Ectodermal cell (in vitro differentiated cells): Measurements from ENCODE around the gene SH3GL3. TPM values are rescaled to one million over a fixed set of nuclear protein-coding genes. Genes with fewer than 3 reads are reported as not detected.

ENCODE experiments used
- H3K27ac ChIP-seq: 2 replicates; pipeline ENCODE4 v1.7.0; 2013; ENCODE audit warnings: mild to moderate bottlenecking, low read depth, low read length; ENCODE audit not compliant: insufficient read depth, poor library complexity, severe bottlenecking
- H3K27me3 ChIP-seq: 2 replicates; pipeline ENCODE4 v1.7.0; 2013; ENCODE audit warnings: mild to moderate bottlenecking, low read length; ENCODE audit not compliant: insufficient read depth, control insufficient read depth, poor library complexity, severe bottlenecking
- H3K36me3 ChIP-seq: one replicate; pipeline ENCODE4 v1.7.0; 2013; ENCODE audit warnings: low read length; ENCODE audit not compliant: control insufficient read depth, insufficient read depth
- H3K4me1 ChIP-seq: one replicate; pipeline ENCODE4 v1.7.0; 2013; ENCODE audit warnings: low read length; ENCODE audit not compliant: control insufficient read depth, insufficient read depth
- H3K4me3 ChIP-seq: 2 replicates; pipeline ENCODE4 v1.7.0; 2013; ENCODE audit warnings: low read depth, low read length, control low read depth; ENCODE audit not compliant: insufficient read depth
- H3K9me3 ChIP-seq: 2 replicates; pipeline ENCODE4 v1.7.0; 2013; ENCODE audit warnings: mild to moderate bottlenecking, low read length, moderate library complexity; ENCODE audit not compliant: control insufficient read depth
- WGBS, 2 experiments: methylation state at CpG; one replicate each; pipeline ENCODE4 v1.1.7; 2013; ENCODE audit warnings: missing lambda C conversion rate in 2 of 2; 5-methylcytosine and 5-hydroxymethylcytosine counted together
- polyA plus RNA-seq, 4 experiments: library from polyadenylated mRNA; stranded (reverse); fragments of 50-300 nt; gene quantifications; one replicate each; pipeline ENCODE4 v1.2.3, GENCODE V29; 2013

The SH3GL3 gene, protein sequence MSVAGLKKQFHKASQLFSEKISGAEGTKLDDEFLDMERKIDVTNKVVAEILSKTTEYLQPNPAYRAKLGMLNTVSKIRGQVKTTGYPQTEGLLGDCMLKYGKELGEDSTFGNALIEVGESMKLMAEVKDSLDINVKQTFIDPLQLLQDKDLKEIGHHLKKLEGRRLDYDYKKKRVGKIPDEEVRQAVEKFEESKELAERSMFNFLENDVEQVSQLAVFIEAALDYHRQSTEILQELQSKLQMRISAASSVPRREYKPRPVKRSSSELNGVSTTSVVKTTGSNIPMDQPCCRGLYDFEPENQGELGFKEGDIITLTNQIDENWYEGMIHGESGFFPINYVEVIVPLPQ
- polyA plus RNA-seq (2013, experiment 1 of 4), result 2.4 TPM
- 3.3 TPM for polyA plus RNA-seq (2013, experiment 2 of 4)
- 3.7 TPM for polyA plus RNA-seq (2013, experiment 3 of 4)
- polyA plus RNA-seq (2013, experiment 4 of 4), result 3.1 TPM

DNA sequence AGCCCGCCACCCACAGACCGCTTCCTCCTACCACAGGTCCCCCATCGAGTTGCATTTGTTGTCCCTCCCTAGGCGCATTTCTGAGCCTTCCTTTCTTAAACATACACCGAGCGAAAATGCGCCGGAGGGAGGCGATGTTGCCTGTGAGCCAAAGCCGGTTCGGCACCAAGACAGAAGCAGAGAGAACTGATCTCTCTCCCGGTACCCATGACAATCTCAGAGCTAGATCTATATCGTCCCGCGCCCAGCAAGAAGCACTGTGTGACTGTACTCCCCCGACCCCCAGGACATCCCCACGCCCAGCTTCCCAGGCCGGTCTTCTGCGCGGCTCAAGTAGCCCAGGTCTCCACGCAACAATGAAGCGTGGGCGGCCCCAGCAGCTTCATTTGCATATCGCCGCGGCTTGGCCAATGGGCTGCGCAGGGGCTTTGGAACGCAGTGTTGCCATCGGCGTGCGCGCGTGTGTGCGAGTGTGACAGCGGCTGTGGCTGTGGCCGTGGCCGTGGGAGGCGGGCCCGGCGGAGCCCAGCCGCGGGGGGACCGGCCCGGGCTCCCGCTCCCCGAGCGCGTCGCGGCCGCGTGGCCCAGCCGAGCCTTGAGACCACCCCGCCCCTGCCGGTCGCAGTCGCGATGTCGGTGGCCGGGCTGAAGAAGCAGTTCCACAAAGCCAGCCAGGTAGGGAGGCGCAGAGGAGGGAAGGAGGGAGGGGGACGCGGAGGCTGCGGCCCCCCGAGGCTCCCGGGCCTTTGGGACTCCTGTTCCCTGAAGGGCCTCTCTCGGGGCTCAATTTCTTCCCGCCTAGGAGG lies at the start of gene SH3GL3:
Gene SH3GL3, plus strand, starts transcription at position 438 of the 806 bp plus-strand sequence. Its CDS starts 193 bp downstream, at position 631.
- WGBS, 2 experiments, result 1% methylated on average over 68 of the region's 68 CpGs
- Histone ChIP-seq H3K27me3 (peaks cover 24% of the 10 kb centered on the region), H3K36me3 (no peaks in the 10 kb centered on the region), H3K4me3 (peak within 1 kb of the TSS; percentile 58), H3K4me1 (no peaks in the 10 kb centered on the region), H3K9me3 (no peaks in the 10 kb centered on the region), H3K27ac (no peak within 1 kb of the TSS)

- no peaks in the 10 kb centered on the region for H3K9me3 ChIP-seq
- no peaks in the 10 kb centered on the region for H3K4me1 ChIP-seq
- H3K4me3 ChIP-seq, result no peak overlapping the region
- no peaks in the 10 kb centered on the region for H3K27me3 ChIP-seq
- H3K27ac ChIP-seq, result no peak overlapping the region
- WGBS, 2 experiments, result 94 to 96% methylated on average over 8 of the region's 8 CpGs
- no peaks in the 10 kb centered on the region for H3K36me3 ChIP-seq
These were observed 48.5 kb upstream of the SH3GL3 start for GRCh38 chr15:83398626-83399025.

- H3K27ac ChIP-seq, result no peak overlapping the region
- no peaks in the 10 kb centered on the region for H3K27me3 ChIP-seq
- 87 to 88% methylated on average over 3 of the region's 3 CpGs for WGBS, 2 experiments
These were observed 43.0 kb upstream of the SH3GL3 start for GRCh38 chr15:83404121-83404520.

GRCh38 chr15:83410532-83410931 lies 36.6 kb upstream of the SH3GL3 start:
- H3K27me3 ChIP-seq, result no peaks in the 10 kb centered on the region
- H3K36me3 ChIP-seq, result no peaks in the 10 kb centered on the region
- WGBS, 2 experiments, result 95 to 96% methylated on average over 5 to 6 of the region's 6 CpGs
- H3K9me3 ChIP-seq, result no peaks in the 10 kb centered on the region
- H3K27ac ChIP-seq, result no peak overlapping the region
- no peak overlapping the region for H3K4me3 ChIP-seq
- H3K4me1 ChIP-seq, result no peaks in the 10 kb centered on the region

More at GRCh38 chr15:83404121-83404520, 43.0 kb upstream of the SH3GL3 start:
- H3K9me3 ChIP-seq, result no peaks in the 10 kb centered on the region
- H3K4me3 ChIP-seq, result no peak overlapping the region
- H3K4me1 ChIP-seq, result no peaks in the 10 kb centered on the region
- H3K36me3 ChIP-seq, result no peaks in the 10 kb centered on the region

- WGBS, 2 experiments, result 90 to 92% methylated on average over 7 of the region's 7 CpGs
- no peak overlapping the region for H3K4me3 ChIP-seq
- no peaks in the 10 kb centered on the region for H3K27me3 ChIP-seq
- no peaks in the 10 kb centered on the region for H3K4me1 ChIP-seq
- H3K27ac ChIP-seq, result no peak overlapping the region
- H3K36me3 ChIP-seq, result no peaks in the 10 kb centered on the region
- H3K9me3 ChIP-seq, result no peaks in the 10 kb centered on the region
These were observed 34.0 kb upstream of the SH3GL3 start for GRCh38 chr15:83413054-83413719.

- WGBS, 2 experiments, result 89 to 93% methylated on average over 2 to 4 of the region's 4 CpGs
- Histone ChIP-seq H3K4me1 (no peaks in the 10 kb centered on the region), H3K4me3 (no peak overlapping the region), H3K36me3 (no peaks in the 10 kb centered on the region), H3K9me3 (no peaks in the 10 kb centered on the region), H3K27me3 (no peaks in the 10 kb centered on the region), H3K27ac (no peak overlapping the region)
These were observed 25.1 kb upstream of the SH3GL3 start for GRCh38 chr15:83422081-83422480.

- 87 to 88% methylated on average over 2 of the region's 2 CpGs for WGBS, 2 experiments
These were observed 24.6 kb upstream of the SH3GL3 start for GRCh38 chr15:83422541-83422940.

GRCh38 chr15:83424101-83424500 lies 23.0 kb upstream of the SH3GL3 start:
- no peak overlapping the region for H3K4me3 ChIP-seq
- H3K36me3 ChIP-seq, result no peaks in the 10 kb centered on the region
- no peak overlapping the region for H3K27ac ChIP-seq
- H3K27me3 ChIP-seq, result no peaks in the 10 kb centered on the region
- 92 to 95% methylated on average over 6 of the region's 6 CpGs for whole genome bisulfite sequencing, 2 experiments
- no peaks in the 10 kb centered on the region for H3K4me1 ChIP-seq
- H3K9me3 ChIP-seq, result no peaks in the 10 kb centered on the region

More at GRCh38 chr15:83422541-83422940, 24.6 kb upstream of the SH3GL3 start:
- Histone ChIP-seq H3K27ac (no peak overlapping the region), H3K4me3 (no peak overlapping the region), H3K36me3 (no peaks in the 10 kb centered on the region), H3K27me3 (no peaks in the 10 kb centered on the region), H3K4me1 (no peaks in the 10 kb centered on the region), H3K9me3 (no peaks in the 10 kb centered on the region)

- Histone ChIP-seq H3K36me3 (no peaks in the 10 kb centered on the region), H3K9me3 (no peaks in the 10 kb centered on the region), H3K4me1 (no peaks in the 10 kb centered on the region), H3K27ac (no peak overlapping the region), H3K4me3 (no peak overlapping the region), H3K27me3 (no peaks in the 10 kb centered on the region)
- 85 to 100% methylated on average over 1 to 3 of the region's 3 CpGs for WGBS, 2 experiments
These were observed 16.7 kb upstream of the SH3GL3 start for GRCh38 chr15:83430441-83430840.

- Histone ChIP-seq H3K27ac (no peak overlapping the region), H3K4me3 (no peak overlapping the region), H3K36me3 (no peaks in the 10 kb centered on the region), H3K27me3 (no peaks in the 10 kb centered on the region), H3K4me1 (no peaks in the 10 kb centered on the region), H3K9me3 (no peaks in the 10 kb centered on the region)
- WGBS, 2 experiments, result 22 to 30% methylated on average over 2 of the region's 2 CpGs
These were observed 15.6 kb upstream of the SH3GL3 start for GRCh38 chr15:83431521-83431920.
